Loucy (cell line): ENCODE measurements around the gene KRTAP29-1.

ENCODE experiments used
- H2AFZ ChIP-seq: fragments of 200-600 bp; sonication (generic); 2 replicates; pipeline ENCODE4 v1.6.0; 2016; ENCODE audit warnings: antibody characterized with exemption, mild to moderate bottlenecking, low read length, moderate library complexity
- H3F3A ChIP-seq: fragments of 200-600 bp; 2 replicates; pipeline ENCODE4 v1.6.0; 2016; ENCODE audit warnings: antibody characterized with exemption, low read depth, mild to moderate bottlenecking
- H3K27me3 ChIP-seq: fragments of 200-600 bp; sonication (generic); 2 replicates; pipeline ENCODE4 v1.6.1; 2014; ENCODE audit warnings: low read length, mild to moderate bottlenecking; ENCODE audit not compliant: insufficient read depth, poor library complexity, severe bottlenecking
- H3K36me3 ChIP-seq: fragments of 200-600 bp; sonication (generic); 2 replicates; pipeline ENCODE4 v1.6.1; 2016; ENCODE audit warnings: low read length; ENCODE audit not compliant: insufficient read depth
- H3K4me1 ChIP-seq: fragments of 200-600 bp; sonication (generic); 2 replicates; pipeline ENCODE4 v1.5.1; 2014; ENCODE audit warnings: low read length, mild to moderate bottlenecking; ENCODE audit not compliant: insufficient read depth, poor library complexity, severe bottlenecking
- H3K4me2 ChIP-seq: fragments of 200-600 bp; sonication (generic); 2 replicates; pipeline ENCODE4 v1.6.0; 2014; ENCODE audit warnings: antibody characterized with exemption, low read length, low read depth, mild to moderate bottlenecking; ENCODE audit not compliant: poor library complexity, severe bottlenecking
- H3K4me3 ChIP-seq: fragments of 200-600 bp; sonication (generic); 2 replicates; pipeline ENCODE4 v1.5.1; 2014; ENCODE audit warnings: low read length, mild to moderate bottlenecking, mixed read lengths; ENCODE audit not compliant: poor library complexity, severe bottlenecking
- H3K79me2 ChIP-seq: fragments of 200-600 bp; sonication (generic); 2 replicates; pipeline ENCODE4 v1.6.1; 2014; ENCODE audit warnings: low read length; ENCODE audit not compliant: insufficient read depth
- H3K9ac ChIP-seq: fragments of 200-600 bp; sonication (generic); 2 replicates; pipeline ENCODE4 v1.6.0; 2014; ENCODE audit warnings: mild to moderate bottlenecking, low read depth, low read length, moderate library complexity; ENCODE audit not compliant: poor library complexity, severe bottlenecking
- H3K9me2 ChIP-seq: fragments of 200-600 bp; sonication (generic); replicated peaks from 2 replicates; pipeline ENCODE4 v1.6.1; 2016; ENCODE audit warnings: low read depth, low read length, mixed read lengths
- H3K9me3 ChIP-seq: fragments of 200-600 bp; sonication (generic); 2 replicates; pipeline ENCODE4 v1.6.1; 2014; ENCODE audit warnings: mild to moderate bottlenecking, antibody characterized with exemption, low read length, low read depth; ENCODE audit not compliant: insufficient read depth
- H4K20me1 ChIP-seq: fragments of 200-600 bp; sonication (generic); 2 replicates; pipeline ENCODE4 v1.6.0; 2014; ENCODE audit warnings: antibody characterized with exemption, low read length, mild to moderate bottlenecking; ENCODE audit not compliant: insufficient read depth, poor library complexity, severe bottlenecking
- CTCF ChIP-seq: fragments of 200-600 bp; sonication (generic); conservative IDR thresholded peaks from 2 replicates; pipeline ENCODE4 v1.5.1; 2014; ENCODE audit warnings: mild to moderate bottlenecking, antibody characterized with exemption, low read length
- EZH2phosphoT487 ChIP-seq: fragments of 200-600 bp; IDR thresholded peaks from 2 replicates; pipeline ENCODE4 v1.6.1; 2018; ENCODE audit warnings: antibody characterized with exemption, mild to moderate bottlenecking, moderate library complexity, borderline replicate concordance

Gene KRTAP29-1

GRCh38 chr17:41264599-41264998 is 38.1 kb downstream of the KRTAP29-1 start:
- no peaks in the 10 kb centered on the region for H4K20me1 ChIP-seq
- H3K9me3 ChIP-seq: no peaks in the 10 kb centered on the region
- no peak overlapping the region for H3K9ac ChIP-seq
- TF ChIP-seq EZH2phosphoT487 (no peak), CTCF (no peak)
- H3K4me1 ChIP-seq: no peaks in the 10 kb centered on the region
- H3K36me3 ChIP-seq: no peaks in the 10 kb centered on the region
- H3K9me2 ChIP-seq: no peaks in the 10 kb centered on the region
- no peak overlapping the region for H2AFZ ChIP-seq
- H3K4me2 ChIP-seq: no peak overlapping the region
- no peaks in the 10 kb centered on the region for H3F3A ChIP-seq
- no peaks in the 10 kb centered on the region for H3K79me2 ChIP-seq
- H3K27me3 ChIP-seq: no peaks in the 10 kb centered on the region
- no peak overlapping the region for H3K4me3 ChIP-seq

- H3K36me3 ChIP-seq: no peaks in the 10 kb centered on the region
- H3K27me3 ChIP-seq: no peaks in the 10 kb centered on the region
- H3K9me2 ChIP-seq: no peaks in the 10 kb centered on the region
- no peaks in the 10 kb centered on the region for H3K9me3 ChIP-seq
- no peaks in the 10 kb centered on the region for H4K20me1 ChIP-seq
- no peak overlapping the region for H3K9ac ChIP-seq
- no peak overlapping the region for H2AFZ ChIP-seq
- no peaks in the 10 kb centered on the region for H3K79me2 ChIP-seq
- H3F3A ChIP-seq: no peaks in the 10 kb centered on the region
- H3K4me3 ChIP-seq: no peak overlapping the region
- TF ChIP-seq CTCF (no peak), EZH2phosphoT487 (no peak)
- no peak overlapping the region for H3K4me2 ChIP-seq
- H3K4me1 ChIP-seq: no peaks in the 10 kb centered on the region
Observed at GRCh38 chr17:41263212-41263611, 39.4 kb downstream of the KRTAP29-1 start.

GRCh38 chr17:41258406-41258805 is 44.2 kb downstream of the KRTAP29-1 start:
- Histone ChIP-seq H2AFZ (no peak overlapping the region), H3K27me3 (no peaks in the 10 kb centered on the region), H3K4me3 (no peak overlapping the region), H3K9ac (no peak overlapping the region), H3K9me3 (no peaks in the 10 kb centered on the region), H3K4me1 (no peaks in the 10 kb centered on the region), H3F3A (no peaks in the 10 kb centered on the region), H3K9me2 (no peaks in the 10 kb centered on the region), H3K36me3 (no peaks in the 10 kb centered on the region), H4K20me1 (no peaks in the 10 kb centered on the region), H3K4me2 (no peak overlapping the region), H3K79me2 (no peaks in the 10 kb centered on the region)
- TF ChIP-seq CTCF: no peak
- no peak for TF ChIP-seq EZH2phosphoT487
